Measurements from ENCODE around the gene CHCHD2. TPM values are rescaled to one million over a fixed set of nuclear protein-coding genes. Genes with fewer than 3 reads are reported as not detected.

CHCHD2 gene
- total RNA-seq, 2 donors from 2014 or later = 44.7 to 88.8 TPM

- Histone ChIP-seq H3K4me3 (ENCODE audit: low read length) (no peak overlapping the region), H3K9me3 (ENCODE audit: control insufficient read depth, low read length) (no peaks in the 10 kb centered on the region), H3K9ac (ENCODE audit: extremely low read depth, low read length, poor library complexity, severe bottlenecking) (no peak overlapping the region), H3K27ac (ENCODE audit: low read depth, low read length) (no peak overlapping the region), H3K36me3 (ENCODE audit: control insufficient read depth, insufficient read depth, low read length) (peaks cover 22% of the 10 kb centered on the region), H3K4me1 (ENCODE audit: control insufficient read depth, insufficient read depth, low read length) (no peaks in the 10 kb centered on the region), H3K27me3 (ENCODE audit: control insufficient read depth, insufficient read depth, low read length, poor library complexity, severe bottlenecking) (no peaks in the 10 kb centered on the region)
- H3K4me1 Mint-ChIP-seq = no peaks in the 10 kb centered on the region
- no peaks in the 10 kb centered on the region for H3K9me3 Mint-ChIP-seq
- no peak overlapping the region for H3K27ac Mint-ChIP-seq
- 87 to 88% methylated on average over 3 to 12 of the region's 12 CpGs for WGBS, 2 experiments (ENCODE audit: insufficient coverage in 1 of 2, insufficient read length in 1 of 2)
- no peak overlapping the region for H3K4me3 Mint-ChIP-seq
- peak; percentile 62 for TF ChIP-seq CTCF (conservative IDR thresholded peaks at IDR 0.05)
- no peaks in the 10 kb centered on the region for H3K27me3 Mint-ChIP-seq (ENCODE audit: insufficient read depth)
- H3K36me3 Mint-ChIP-seq (ENCODE audit: low read depth) = peaks cover 45% of the 10 kb centered on the region
- peak; percentile 83 for DNase-seq
These were observed 26.7 kb downstream of the CHCHD2 start for GRCh38 chr7:56079450-56080185.

GRCh38 chr7:56078196-56078595, 28.1 kb downstream of the CHCHD2 start:
- no peak overlapping the region for H3K4me3 ChIP-seq (ENCODE audit: low read length)
- Mint-ChIP-seq H3K4me3 (no peak overlapping the region), H3K36me3 (ENCODE audit: low read depth) (peaks cover 50% of the 10 kb centered on the region), H3K27ac (no peak overlapping the region), H3K9me3 (no peaks in the 10 kb centered on the region), H3K27me3 (ENCODE audit: insufficient read depth) (no peaks in the 10 kb centered on the region), H3K4me1 (peaks cover 2% of the 10 kb centered on the region)
- no peaks in the 10 kb centered on the region for H3K9me3 ChIP-seq (ENCODE audit: control insufficient read depth, low read length)
- no peak overlapping the region for H3K9ac ChIP-seq (ENCODE audit: extremely low read depth, low read length, poor library complexity, severe bottlenecking)
- DNase-seq = no peak
- TF ChIP-seq CTCF (conservative IDR thresholded peaks at IDR 0.05) = no peak
- H3K27ac ChIP-seq (ENCODE audit: low read depth, low read length) = no peak overlapping the region
- 97 to 100% methylated on average over 7 to 16 of the region's 16 CpGs for WGBS, 2 experiments (ENCODE audit: insufficient coverage in 1 of 2, insufficient read length in 1 of 2)
- peaks cover 22% of the 10 kb centered on the region for H3K36me3 ChIP-seq (ENCODE audit: control insufficient read depth, insufficient read depth, low read length)
- no peaks in the 10 kb centered on the region for H3K27me3 ChIP-seq (ENCODE audit: control insufficient read depth, insufficient read depth, low read length, poor library complexity, severe bottlenecking)
- H3K4me1 ChIP-seq (ENCODE audit: control insufficient read depth, insufficient read depth, low read length) = no peaks in the 10 kb centered on the region

GRCh38 chr7:56077681-56078080, 28.6 kb downstream of the CHCHD2 start:
- H3K9me3 ChIP-seq (ENCODE audit: control insufficient read depth, low read length) = no peaks in the 10 kb centered on the region
- Mint-ChIP-seq H3K36me3 (ENCODE audit: low read depth) (peaks cover 54% of the 10 kb centered on the region), H3K4me3 (no peak overlapping the region), H3K9me3 (no peaks in the 10 kb centered on the region), H3K4me1 (peaks cover 2% of the 10 kb centered on the region), H3K27ac (no peak overlapping the region), H3K27me3 (ENCODE audit: insufficient read depth) (no peaks in the 10 kb centered on the region)
- no peak overlapping the region for H3K4me3 ChIP-seq (ENCODE audit: low read length)
- peaks cover 28% of the 10 kb centered on the region for H3K36me3 ChIP-seq (ENCODE audit: control insufficient read depth, insufficient read depth, low read length)
- no peak overlapping the region for H3K9ac ChIP-seq (ENCODE audit: extremely low read depth, low read length, poor library complexity, severe bottlenecking)
- H3K27ac ChIP-seq (ENCODE audit: low read depth, low read length) = no peak overlapping the region
- H3K27me3 ChIP-seq (ENCODE audit: control insufficient read depth, insufficient read depth, low read length, poor library complexity, severe bottlenecking) = no peaks in the 10 kb centered on the region
- DNase-seq = no peak
- TF ChIP-seq CTCF (conservative IDR thresholded peaks at IDR 0.05) = no peak
- no peaks in the 10 kb centered on the region for H3K4me1 ChIP-seq (ENCODE audit: control insufficient read depth, insufficient read depth, low read length)
- 98 to 100% methylated on average over 2 to 3 of the region's 3 CpGs for WGBS, 2 experiments (ENCODE audit: insufficient coverage in 1 of 2, insufficient read length in 1 of 2)

All from endodermal cell (in vitro differentiated cells).